GM23338 (cell line): ENCODE data around the gene KPNA2. TPM values are rescaled to one million over a fixed set of nuclear protein-coding genes. Genes with fewer than 3 reads are reported as not detected.
A peak's percentile ranks its signal among the peaks of the same experiment; 100 is the strongest.

Source experiments
- ATAC-seq: fragments of 200-7000 bp; cut with Tn5 transposase; 3 replicates; pipeline ENCODE4 v1.9.1; 2020
- DNase-seq: peaks from one replicate; pipeline ENCODE4 v3.0.0-alpha.2; 2015; ENCODE audit warnings: low spot score
- H2AFZ ChIP-seq: fragments of 200-600 bp; sonication (generic); 2 replicates; pipeline ENCODE4 v1.8.0; 2016; ENCODE audit warnings: antibody characterized with exemption, mild to moderate bottlenecking, moderate library complexity
- H3F3A ChIP-seq: fragments of 200-600 bp; sonication (generic); replicated peaks from 2 replicates; pipeline ENCODE4 v1.8.0; 2017; ENCODE audit warnings: antibody characterized with exemption, mixed run types, low read depth
- H3K27ac ChIP-seq: fragments of 200-600 bp; sonication (generic); 2 replicates; pipeline ENCODE4 v1.6.1; 2016; ENCODE audit warnings: low read depth
- H3K27me3 ChIP-seq: fragments of 200-600 bp; sonication (generic); 2 replicates; pipeline ENCODE4 v1.8.0; 2016; ENCODE audit warnings: mild to moderate bottlenecking, mixed run types, moderate library complexity; ENCODE audit not compliant: insufficient read depth
- H3K36me3 ChIP-seq: fragments of 200-600 bp; sonication (generic); 2 replicates; pipeline ENCODE4 v1.8.0; 2016; ENCODE audit warnings: mild to moderate bottlenecking; ENCODE audit not compliant: insufficient read depth
- H3K4me1 ChIP-seq: fragments of 200-600 bp; sonication (generic); 2 replicates; pipeline ENCODE4 v1.8.0; 2016; ENCODE audit warnings: mild to moderate bottlenecking, moderate library complexity; ENCODE audit not compliant: insufficient read depth
- H3K4me2 ChIP-seq: fragments of 200-600 bp; sonication (generic); 2 replicates; pipeline ENCODE4 v1.7.1; 2017; ENCODE audit warnings: mixed run types
- H3K4me3 ChIP-seq: fragments of 200-600 bp; sonication (generic); 2 replicates; pipeline ENCODE4 v1.6.1; 2016; ENCODE audit warnings: mixed run types
- H3K79me2 ChIP-seq: fragments of 200-600 bp; sonication (generic); replicated peaks from 2 replicates; pipeline ENCODE4 v1.8.0; 2017; ENCODE audit warnings: mild to moderate bottlenecking; ENCODE audit not compliant: insufficient read depth
- H3K9me2 ChIP-seq: fragments of 200-600 bp; sonication (generic); 2 replicates; pipeline ENCODE4 v1.8.0; 2017; ENCODE audit not compliant: insufficient read depth
- H4K20me1 ChIP-seq: fragments of 200-600 bp; sonication (generic); replicated peaks from 2 replicates; pipeline ENCODE4 v1.8.0; 2017; ENCODE audit warnings: mild to moderate bottlenecking; ENCODE audit not compliant: insufficient read depth
- H3K27ac Mint-ChIP-seq: 2 replicates; pipeline ENCODE4 v1.8.0; 2020; ENCODE audit warnings: inconsistent platforms, mild to moderate bottlenecking, moderate library complexity, mixed read lengths
- H3K27me3 Mint-ChIP-seq: 3 replicates; pipeline ENCODE4 v1.8.0; 2022; ENCODE audit warnings: low read depth, mild to moderate bottlenecking, moderate library complexity, mixed read lengths, inconsistent platforms; ENCODE audit not compliant: insufficient read depth, poor library complexity
- H3K36me3 Mint-ChIP-seq: 3 replicates; pipeline ENCODE4 v1.8.0; 2021; ENCODE audit warnings: low read depth, mild to moderate bottlenecking, inconsistent platforms, moderate library complexity, mixed read lengths
- H3K4me1 Mint-ChIP-seq: 3 replicates; pipeline ENCODE4 v1.8.0; 2020; ENCODE audit warnings: mild to moderate bottlenecking, inconsistent platforms, mixed read lengths
- H3K4me3 Mint-ChIP-seq: 3 replicates; pipeline ENCODE4 v1.8.0; 2021; ENCODE audit warnings: moderate library complexity, mild to moderate bottlenecking, inconsistent platforms, mixed read lengths
- H3K9me3 Mint-ChIP-seq: 3 replicates; pipeline ENCODE4 v1.8.0; 2020; ENCODE audit warnings: moderate library complexity, mild to moderate bottlenecking, inconsistent platforms, mixed read lengths
- EZH2 ChIP-seq: fragments of 200-600 bp; sonication (generic); IDR thresholded peaks from one replicate; pipeline ENCODE4 v1.8.0; 2017; ENCODE audit warnings: antibody characterized with exemption, mild to moderate bottlenecking, low read depth; ENCODE audit not compliant: unreplicated experiment
- EZH2phosphoT487 ChIP-seq: fragments of 200-600 bp; sonication (generic); IDR thresholded peaks from one replicate; pipeline ENCODE4 v1.8.1; 2018; ENCODE audit warnings: antibody characterized with exemption; ENCODE audit not compliant: unreplicated experiment
- JUNB ChIP-seq: IDR thresholded peaks from one replicate; pipeline ENCODE4 v1.6.1; 2016; ENCODE audit warnings: antibody characterized with exemption; ENCODE audit not compliant: unreplicated experiment
- NANOG ChIP-seq: IDR thresholded peaks from 2 replicates; pipeline ENCODE4 v1.6.1; 2016; ENCODE audit warnings: antibody characterized with exemption, borderline replicate concordance
- POLR2AphosphoS5 ChIP-seq: IDR thresholded peaks from 2 replicates; pipeline ENCODE4 v1.6.1; 2016; ENCODE audit warnings: antibody characterized with exemption, low read depth
- STAT1 ChIP-seq: IDR thresholded peaks from one replicate; pipeline ENCODE4 v1.6.1; 2016; ENCODE audit warnings: antibody characterized with exemption; ENCODE audit not compliant: unreplicated experiment
- ZNF331 ChIP-seq: fragments of 250-450 bp; sonication (Bioruptor Pico); IDR thresholded peaks from 2 replicates; pipeline ENCODE4 v1.5.0; 2020; ENCODE audit warnings: low read depth, mild to moderate bottlenecking, moderate library complexity
- polyA plus RNA-seq: library from polyadenylated mRNA; unstranded; fragments of >200 nt; fragmentation: Nextera tagmentation; extraction: Ambion mirVana; gene quantifications from 2 replicates; pipeline ENCODE4 v1.2.1, GENCODE V29; 2016
- total RNA-seq: library from RNA; depleted of rRNA; stranded (reverse); fragments of >200 nt; shearing (Covaris generic); gene quantifications from 2 replicates; pipeline ENCODE4 v1.2.3, GENCODE V29; 2014
- TF ChIP-seq, protein P1 (sequence below): fragments of 250-450 bp; sonication (Bioruptor Pico); IDR thresholded peaks from 2 replicates; pipeline ENCODE4 v1.5.0; 2020; ENCODE audit warnings: mild to moderate bottlenecking, moderate library complexity
- TF ChIP-seq, protein P2 (sequence below), 2 experiments: fragments of 200-600 bp in 1 of 2; sonication (generic) in 1 of 2; conservative IDR thresholded peaks; 2 replicates each; pipeline versions ENCODE4 v1.5.1 to v1.6.1; 2016 to 2017; ENCODE audit warnings: antibody characterized with exemption in 2 of 2, low read depth in 2 of 2, mild to moderate bottlenecking in 2 of 2, moderate library complexity in 1 of 2

KPNA2 gene
- total and polyA plus RNA-seq, 2 experiments from 2014 or later = 375 to 442 TPM

DNA sequence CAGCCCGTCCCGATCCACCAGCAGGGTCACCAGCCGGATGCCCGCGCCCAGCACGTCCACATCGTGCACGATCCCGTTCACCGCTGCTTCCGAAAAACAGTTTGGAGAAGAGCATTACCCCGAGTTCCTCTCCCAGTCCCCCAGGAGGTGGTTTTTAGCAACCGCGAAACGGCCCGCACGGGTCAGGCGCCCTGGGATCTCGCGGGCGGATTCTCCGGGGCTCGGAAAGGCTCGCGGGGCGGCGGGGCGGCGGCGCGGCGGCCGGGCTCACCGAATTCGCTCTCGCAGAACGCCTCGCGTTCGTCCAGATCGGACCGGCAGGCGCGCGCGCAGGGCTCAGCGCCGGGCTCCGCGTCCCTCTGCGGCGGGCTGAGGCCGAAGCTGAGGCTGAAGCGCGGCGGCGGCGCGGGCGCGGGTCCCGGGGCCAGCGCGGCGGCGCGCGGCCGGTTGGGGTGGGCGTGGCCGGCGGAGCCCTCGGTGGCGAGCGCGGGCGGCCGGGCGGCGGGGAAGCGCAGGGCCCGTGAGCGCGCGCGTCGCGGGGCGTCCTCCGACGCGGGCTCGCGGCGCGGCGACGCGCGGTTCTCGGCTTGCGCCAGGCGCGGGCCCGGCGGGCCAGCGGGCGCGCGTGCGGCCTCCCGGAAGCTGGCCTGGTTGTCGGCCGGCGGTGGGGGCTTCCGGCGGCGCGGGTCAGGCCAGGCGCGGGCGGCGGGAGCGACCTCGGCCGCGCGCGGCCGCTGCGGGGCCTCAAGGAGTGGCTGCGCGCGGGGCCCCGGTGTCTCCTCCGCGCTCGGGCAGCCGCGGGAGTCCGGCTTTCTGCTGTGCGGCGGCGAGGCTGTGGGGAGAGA is 42.2 kb upstream of the KPNA2 start:
- Histone ChIP-seq H3K9me2 (no peaks in the 10 kb centered on the region), H3K27ac (peak overlapping the region; percentile 86; the same call in 1 of the 2 replicates), H3K4me1 (peaks cover 14% of the 10 kb centered on the region), H3K79me2 (no peaks in the 10 kb centered on the region), H2AFZ (peak overlapping the region; percentile 96), H3K4me2 (peak overlapping the region; percentile 97), H3K4me3 (peak overlapping the region; percentile 92), H3F3A (peaks cover 13% of the 10 kb centered on the region), H3K36me3 (no peaks in the 10 kb centered on the region), H4K20me1 (no peaks in the 10 kb centered on the region; the same call in 1 of the 2 replicates), H3K27me3 (peaks cover 40% of the 10 kb centered on the region)
- Mint-ChIP-seq H3K4me3 (peak overlapping the region; percentile 98), H3K27ac (peak overlapping the region; percentile 90), H3K36me3 (peaks cover 13% of the 10 kb centered on the region), H3K27me3 (peaks cover 25% of the 10 kb centered on the region), H3K9me3 (no peaks in the 10 kb centered on the region), H3K4me1 (peaks cover 18% of the 10 kb centered on the region)
- ATAC-seq = peak; percentile 66
- TF ChIP-seq NANOG (no peak), POLR2AphosphoS5 (peak; percentile 56)
- DNase-seq = peak; percentile 88

- Histone ChIP-seq H3K9me2 (no peaks in the 10 kb centered on the region), H3K4me3 (peak overlapping the region; percentile 80), H2AFZ (peak overlapping the region; percentile 59; the same call in 1 of the 2 replicates), H3K27ac (peak overlapping the region; percentile 86; the same call in 1 of the 2 replicates), H3K27me3 (peaks cover 40% of the 10 kb centered on the region), H3K4me2 (peak overlapping the region; percentile 81), H3K36me3 (no peaks in the 10 kb centered on the region), H3F3A (peaks cover 13% of the 10 kb centered on the region), H3K4me1 (peaks cover 14% of the 10 kb centered on the region), H3K79me2 (no peaks in the 10 kb centered on the region), H4K20me1 (no peaks in the 10 kb centered on the region; the same call in 1 of the 2 replicates)
- peaks cover 13% of the 10 kb centered on the region for H3K36me3 Mint-ChIP-seq
- ATAC-seq (no peak), DNase-seq (peak; percentile 41)
- H3K27ac Mint-ChIP-seq = peak overlapping the region; percentile 87
- H3K9me3 Mint-ChIP-seq = no peaks in the 10 kb centered on the region
- peaks cover 25% of the 10 kb centered on the region for H3K27me3 Mint-ChIP-seq
- H3K4me3 Mint-ChIP-seq = peak overlapping the region; percentile 74
- peaks cover 18% of the 10 kb centered on the region for H3K4me1 Mint-ChIP-seq
- TF ChIP-seq JUNB (no peak), ZNF331 (CRISPR knock-in tag) (no peak), EZH2 (no peak), NANOG (no peak), EZH2phosphoT487 (no peak), STAT1 (no peak)
- TF ChIP-seq, protein P1, sequence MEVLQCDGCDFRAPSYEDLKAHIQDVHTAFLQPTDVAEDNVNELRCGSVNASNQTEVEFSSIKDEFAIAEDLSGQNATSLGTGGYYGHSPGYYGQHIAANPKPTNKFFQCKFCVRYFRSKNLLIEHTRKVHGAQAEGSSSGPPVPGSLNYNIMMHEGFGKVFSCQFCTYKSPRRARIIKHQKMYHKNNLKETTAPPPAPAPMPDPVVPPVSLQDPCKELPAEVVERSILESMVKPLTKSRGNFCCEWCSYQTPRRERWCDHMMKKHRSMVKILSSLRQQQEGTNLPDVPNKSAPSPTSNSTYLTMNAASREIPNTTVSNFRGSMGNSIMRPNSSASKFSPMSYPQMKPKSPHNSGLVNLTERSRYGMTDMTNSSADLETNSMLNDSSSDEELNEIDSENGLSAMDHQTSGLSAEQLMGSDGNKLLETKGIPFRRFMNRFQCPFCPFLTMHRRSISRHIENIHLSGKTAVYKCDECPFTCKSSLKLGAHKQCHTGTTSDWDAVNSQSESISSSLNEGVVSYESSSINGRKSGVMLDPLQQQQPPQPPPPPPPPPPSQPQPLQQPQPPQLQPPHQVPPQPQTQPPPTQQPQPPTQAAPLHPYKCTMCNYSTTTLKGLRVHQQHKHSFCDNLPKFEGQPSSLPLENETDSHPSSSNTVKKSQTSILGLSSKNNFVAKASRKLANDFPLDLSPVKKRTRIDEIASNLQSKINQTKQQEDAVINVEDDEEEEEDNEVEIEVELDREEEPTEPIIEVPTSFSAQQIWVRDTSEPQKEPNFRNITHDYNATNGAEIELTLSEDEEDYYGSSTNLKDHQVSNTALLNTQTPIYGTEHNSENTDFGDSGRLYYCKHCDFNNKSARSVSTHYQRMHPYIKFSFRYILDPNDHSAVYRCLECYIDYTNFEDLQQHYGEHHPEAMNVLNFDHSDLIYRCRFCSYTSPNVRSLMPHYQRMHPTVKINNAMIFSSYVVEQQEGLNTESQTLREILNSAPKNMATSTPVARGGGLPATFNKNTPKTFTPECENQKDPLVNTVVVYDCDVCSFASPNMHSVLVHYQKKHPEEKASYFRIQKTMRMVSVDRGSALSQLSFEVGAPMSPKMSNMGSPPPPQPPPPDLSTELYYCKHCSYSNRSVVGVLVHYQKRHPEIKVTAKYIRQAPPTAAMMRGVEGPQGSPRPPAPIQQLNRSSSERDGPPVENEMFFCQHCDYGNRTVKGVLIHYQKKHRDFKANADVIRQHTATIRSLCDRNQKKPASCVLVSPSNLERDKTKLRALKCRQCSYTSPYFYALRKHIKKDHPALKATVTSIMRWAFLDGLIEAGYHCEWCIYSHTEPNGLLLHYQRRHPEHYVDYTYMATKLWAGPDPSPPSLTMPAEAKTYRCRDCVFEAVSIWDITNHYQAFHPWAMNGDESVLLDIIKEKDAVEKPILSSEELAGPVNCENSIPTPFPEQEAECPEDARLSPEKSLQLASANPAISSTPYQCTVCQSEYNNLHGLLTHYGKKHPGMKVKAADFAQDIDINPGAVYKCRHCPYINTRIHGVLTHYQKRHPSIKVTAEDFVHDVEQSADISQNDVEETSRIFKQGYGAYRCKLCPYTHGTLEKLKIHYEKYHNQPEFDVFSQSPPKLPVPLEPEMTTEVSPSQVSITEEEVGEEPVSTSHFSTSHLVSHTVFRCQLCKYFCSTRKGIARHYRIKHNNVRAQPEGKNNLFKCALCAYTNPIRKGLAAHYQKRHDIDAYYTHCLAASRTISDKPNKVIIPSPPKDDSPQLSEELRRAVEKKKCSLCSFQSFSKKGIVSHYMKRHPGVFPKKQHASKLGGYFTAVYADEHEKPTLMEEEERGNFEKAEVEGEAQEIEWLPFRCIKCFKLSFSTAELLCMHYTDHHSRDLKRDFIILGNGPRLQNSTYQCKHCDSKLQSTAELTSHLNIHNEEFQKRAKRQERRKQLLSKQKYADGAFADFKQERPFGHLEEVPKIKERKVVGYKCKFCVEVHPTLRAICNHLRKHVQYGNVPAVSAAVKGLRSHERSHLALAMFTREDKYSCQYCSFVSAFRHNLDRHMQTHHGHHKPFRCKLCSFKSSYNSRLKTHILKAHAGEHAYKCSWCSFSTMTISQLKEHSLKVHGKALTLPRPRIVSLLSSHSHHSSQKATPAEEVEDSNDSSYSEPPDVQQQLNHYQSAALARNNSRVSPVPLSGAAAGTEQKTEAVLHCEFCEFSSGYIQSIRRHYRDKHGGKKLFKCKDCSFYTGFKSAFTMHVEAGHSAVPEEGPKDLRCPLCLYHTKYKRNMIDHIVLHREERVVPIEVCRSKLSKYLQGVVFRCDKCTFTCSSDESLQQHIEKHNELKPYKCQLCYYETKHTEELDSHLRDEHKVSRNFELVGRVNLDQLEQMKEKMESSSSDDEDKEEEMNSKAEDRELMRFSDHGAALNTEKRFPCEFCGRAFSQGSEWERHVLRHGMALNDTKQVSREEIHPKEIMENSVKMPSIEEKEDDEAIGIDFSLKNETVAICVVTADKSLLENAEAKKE (CRISPR knock-in tag) = no peak
- TF ChIP-seq, protein P2, sequence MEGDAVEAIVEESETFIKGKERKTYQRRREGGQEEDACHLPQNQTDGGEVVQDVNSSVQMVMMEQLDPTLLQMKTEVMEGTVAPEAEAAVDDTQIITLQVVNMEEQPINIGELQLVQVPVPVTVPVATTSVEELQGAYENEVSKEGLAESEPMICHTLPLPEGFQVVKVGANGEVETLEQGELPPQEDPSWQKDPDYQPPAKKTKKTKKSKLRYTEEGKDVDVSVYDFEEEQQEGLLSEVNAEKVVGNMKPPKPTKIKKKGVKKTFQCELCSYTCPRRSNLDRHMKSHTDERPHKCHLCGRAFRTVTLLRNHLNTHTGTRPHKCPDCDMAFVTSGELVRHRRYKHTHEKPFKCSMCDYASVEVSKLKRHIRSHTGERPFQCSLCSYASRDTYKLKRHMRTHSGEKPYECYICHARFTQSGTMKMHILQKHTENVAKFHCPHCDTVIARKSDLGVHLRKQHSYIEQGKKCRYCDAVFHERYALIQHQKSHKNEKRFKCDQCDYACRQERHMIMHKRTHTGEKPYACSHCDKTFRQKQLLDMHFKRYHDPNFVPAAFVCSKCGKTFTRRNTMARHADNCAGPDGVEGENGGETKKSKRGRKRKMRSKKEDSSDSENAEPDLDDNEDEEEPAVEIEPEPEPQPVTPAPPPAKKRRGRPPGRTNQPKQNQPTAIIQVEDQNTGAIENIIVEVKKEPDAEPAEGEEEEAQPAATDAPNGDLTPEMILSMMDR (conservative IDR thresholded peaks at IDR 0.05; ENCODE audit: low read depth in 2 of 2) = no peak
Observed at GRCh38 chr17:67993998-67994361, 41.6 kb upstream of the KPNA2 start.
